Small intestine (tissue), 7 donors: Measurements from ENCODE around the gene GABRR3. TPM values are rescaled to one million over a fixed set of nuclear protein-coding genes. Genes with fewer than 3 reads are reported as not detected.

ENCODE experiments used
- DNase-seq, 2 donors: peaks; one replicate each; pipeline versions ENCODE4 v3.0.0 to v3.0.0-alpha.2; 2013
- FAIRE-seq: peaks from 2 replicates; lab custom pipeline; 2012; peaks lifted over from hg19 to GRCh38; lab: Jason Lieb, UNC
- H3K27ac ChIP-seq, 3 donors: one replicate each; pipeline ENCODE4 v1.5.1; 2013; ENCODE audit warnings: low read length in 2 of 3, mild to moderate bottlenecking in 2 of 3, control low read depth in 1 of 3, inconsistent platforms in 1 of 3, low read depth in 1 of 3, moderate library complexity in 1 of 3
- H3K27me3 ChIP-seq, 3 donors: one replicate each; pipeline ENCODE4 v1.6.1; 2013; ENCODE audit warnings: low read length in 3 of 3, inconsistent platforms in 1 of 3; ENCODE audit not compliant: control insufficient read depth in 3 of 3, insufficient read depth in 3 of 3
- H3K36me3 ChIP-seq, 3 donors: one replicate each; pipeline ENCODE4 v1.6.1; 2013; ENCODE audit warnings: low read length in 3 of 3, inconsistent platforms in 1 of 3, low read depth in 1 of 3, mild to moderate bottlenecking in 1 of 3, moderate library complexity in 1 of 3; ENCODE audit not compliant: control insufficient read depth in 3 of 3, insufficient read depth in 2 of 3
- H3K4me1 ChIP-seq, 3 donors: one replicate each; pipeline ENCODE4 v1.6.1; 2013; ENCODE audit warnings: low read length in 2 of 3, inconsistent platforms in 1 of 3, low read depth in 1 of 3, mild to moderate bottlenecking in 1 of 3, moderate library complexity in 1 of 3; ENCODE audit not compliant: control insufficient read depth in 3 of 3, insufficient read depth in 2 of 3
- H3K4me3 ChIP-seq, 3 donors: one replicate each; pipeline ENCODE4 v1.5.1; 2013; ENCODE audit warnings: low read length in 3 of 3, control low read depth in 1 of 3, inconsistent platforms in 1 of 3, low read depth in 1 of 3, mild to moderate bottlenecking in 1 of 3, moderate library complexity in 1 of 3
- H3K9me3 ChIP-seq, 2 donors: one replicate each; pipeline ENCODE4 v1.6.1; 2013; ENCODE audit warnings: low read depth in 1 of 2, low read length in 1 of 2; ENCODE audit not compliant: control insufficient read depth in 2 of 2, insufficient read depth in 1 of 2
- WGBS, 3 donors: extraction: QIAGEN DNeasy Blood & Tissue Kit; methylation state at CpG; one replicate each; pipeline ENCODE4 v1.1.7; 2013; 5-methylcytosine and 5-hydroxymethylcytosine counted together
- polyA plus RNA-seq, 4 donors: library from polyadenylated mRNA; stranded (reverse) in 3 of 4; unstranded in 1 of 4; fragments of 200-250 nt in 3 of 4; fragments of 120-200 nt in 1 of 4; gene quantifications; one replicate each; pipeline versions ENCODE4 v1.2.1 to v1.2.3, GENCODE V29; 2013
- donor health status: healthy with polysubstance abuse.
- donor health status: control.
- donor health status: control.
- donor health status: Bipolar disorder and iron deficiency.
- donor health status: healthy.

GABRR3 gene
- polyA plus RNA-seq, 4 donors = not detected

DNA sequence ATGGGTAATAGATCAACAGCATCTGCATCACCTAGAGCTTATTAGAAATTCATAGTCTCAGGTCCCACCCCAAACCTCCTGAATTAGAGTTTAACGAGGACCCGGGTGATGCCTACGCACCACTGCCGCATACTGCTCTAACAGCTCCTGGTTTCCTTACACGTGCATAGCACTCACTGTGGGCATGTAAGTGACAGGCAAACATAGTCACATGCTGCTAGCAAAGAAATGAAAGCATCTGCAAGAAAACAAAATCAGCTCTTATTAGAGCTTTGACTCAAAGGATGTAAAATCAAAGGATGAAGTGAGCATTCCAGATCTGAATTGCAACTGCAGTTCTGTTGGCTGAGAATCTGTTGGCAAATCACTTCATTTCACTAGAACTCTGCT lies 43.8 kb downstream of the GABRR3 start:
- DNase-seq = no peak
- Histone ChIP-seq H3K9me3 (no peaks in the 10 kb centered on the region), H3K27ac (no peak overlapping the region), H3K4me3 (no peak overlapping the region), H3K4me1 (no peaks in the 10 kb centered on the region), H3K36me3 (no peaks in the 10 kb centered on the region), H3K27me3 (no peaks in the 10 kb centered on the region)
- FAIRE-seq = no peak
- 57 to 65% (median 65%) methylated on average over 5 of the region's 5 CpGs for WGBS, 3 donors

DNA sequence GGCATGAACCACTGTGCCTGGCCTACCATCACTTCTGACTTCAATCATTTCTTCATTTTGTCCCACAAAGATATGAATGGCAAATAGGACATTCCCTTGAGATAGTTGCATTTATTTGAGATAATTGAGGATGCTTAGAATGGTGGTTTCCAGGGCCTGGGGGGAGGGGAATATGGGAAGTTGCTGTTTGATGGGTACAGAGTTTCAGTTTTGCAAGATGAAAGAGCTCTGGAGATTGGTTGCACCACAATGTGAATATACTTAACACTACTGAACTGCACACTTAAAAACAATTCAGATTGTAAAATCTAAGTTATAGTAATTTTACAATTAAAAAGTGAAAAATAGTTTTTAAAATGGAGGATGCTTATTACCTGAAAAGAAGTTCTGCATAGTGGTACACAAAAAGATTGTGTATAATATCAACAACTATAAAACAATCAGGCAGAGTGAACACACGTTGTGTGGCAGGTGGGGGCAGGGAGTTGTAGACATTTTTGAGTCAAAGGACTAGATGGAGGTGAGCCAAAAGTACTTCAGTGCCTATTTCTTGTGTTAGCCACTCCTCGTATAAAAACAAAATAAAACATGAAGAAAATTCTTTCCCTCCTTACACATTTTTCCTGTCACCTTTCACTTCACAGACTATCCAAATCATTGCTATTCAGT lies 44.4 kb downstream of the GABRR3 start:
- Histone ChIP-seq H3K9me3 (no peaks in the 10 kb centered on the region), H3K4me3 (no peak overlapping the region), H3K27me3 (no peaks in the 10 kb centered on the region), H3K4me1 (no peaks in the 10 kb centered on the region), H3K36me3 (no peaks in the 10 kb centered on the region), H3K27ac (no peak overlapping the region)
- FAIRE-seq (no peak), DNase-seq (no peak)
- WGBS, 3 donors = 15 to 37% (median 23%) methylated on average over 2 of the region's 2 CpGs

- Histone ChIP-seq H3K36me3 (no peaks in the 10 kb centered on the region), H3K27ac (no peak overlapping the region), H3K9me3 (no peaks in the 10 kb centered on the region), H3K27me3 (no peaks in the 10 kb centered on the region), H3K4me3 (no peak overlapping the region), H3K4me1 (no peaks in the 10 kb centered on the region)
- WGBS, 3 donors = 94 to 97% (median 96%) methylated on average over 3 of the region's 3 CpGs
- no peak for DNase-seq
- FAIRE-seq = no peak
Measured at GRCh38 chr3:97988784-97989568, 46.1 kb downstream of the GABRR3 start.

DNA sequence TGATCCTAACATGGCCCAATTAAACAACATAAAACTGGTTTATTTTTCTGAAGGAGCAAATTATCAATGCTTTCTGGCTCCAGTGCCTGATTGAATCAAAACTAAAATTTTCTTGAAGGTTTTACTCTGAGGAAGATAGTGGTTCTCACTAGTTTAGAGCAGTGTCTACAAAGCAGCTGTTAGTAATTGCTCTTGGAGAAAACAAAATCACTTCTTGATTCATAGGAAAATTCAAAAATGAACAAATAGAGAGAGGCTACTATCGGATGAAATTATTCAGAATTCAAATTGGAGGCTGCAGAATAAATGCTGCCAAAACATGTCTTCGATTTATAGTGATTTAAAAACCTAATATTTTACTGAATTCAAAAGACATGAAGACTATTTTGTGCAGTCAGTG lies 47.8 kb downstream of the GABRR3 start:
- Histone ChIP-seq H3K4me1 (no peaks in the 10 kb centered on the region), H3K27me3 (no peaks in the 10 kb centered on the region), H3K27ac (no peak overlapping the region), H3K4me3 (no peak overlapping the region), H3K36me3 (no peaks in the 10 kb centered on the region), H3K9me3 (no peaks in the 10 kb centered on the region)
- DNase-seq (no peak), FAIRE-seq (no peak)
- 83 to 93% (median 86%) methylated on average over 2 of the region's 2 CpGs for WGBS, 3 donors

GRCh38 chr3:97983933-97984491 lies 51.1 kb downstream of the GABRR3 start:
- WGBS, 3 donors = 50 to 72% (median 68%) methylated on average over 2 of the region's 2 CpGs
- Histone ChIP-seq H3K36me3 (no peaks in the 10 kb centered on the region), H3K9me3 (no peaks in the 10 kb centered on the region), H3K4me3 (no peak overlapping the region), H3K27ac (no peak overlapping the region), H3K27me3 (no peaks in the 10 kb centered on the region), H3K4me1 (no peaks in the 10 kb centered on the region)
- DNase-seq (no peak), FAIRE-seq (no peak)

- WGBS, 3 donors = 50 to 64% (median 63%) methylated on average over 3 of the region's 3 CpGs
- no peaks in the 10 kb centered on the region for H3K9me3 ChIP-seq
- no peak overlapping the region for H3K27ac ChIP-seq
- H3K27me3 ChIP-seq = no peaks in the 10 kb centered on the region
- FAIRE-seq = no peak
- no peak for DNase-seq
- H3K36me3 ChIP-seq = no peaks in the 10 kb centered on the region
- no peaks in the 10 kb centered on the region for H3K4me1 ChIP-seq
- no peak overlapping the region for H3K4me3 ChIP-seq
Measured at GRCh38 chr3:97981886-97982285, 53.2 kb downstream of the GABRR3 start.

DNA sequence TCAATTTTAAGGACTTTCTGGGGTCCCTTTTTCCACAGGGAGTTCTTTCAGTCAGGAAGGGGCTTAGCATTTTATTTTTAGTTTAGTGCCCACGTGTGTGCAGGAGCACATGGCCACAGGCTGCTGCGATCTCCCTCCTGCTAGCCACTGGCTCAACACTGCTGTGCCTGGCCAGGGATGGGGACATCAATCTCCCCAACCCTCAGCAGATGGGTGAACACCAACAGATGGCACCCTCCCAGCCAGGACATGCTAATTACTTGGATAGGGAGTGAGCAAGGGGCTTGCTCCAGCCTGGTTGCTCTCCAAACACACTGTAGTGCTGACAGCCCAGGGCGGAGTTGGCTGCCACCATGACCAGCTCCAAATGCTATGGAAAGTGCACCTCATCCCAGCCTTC lies 55.5 kb downstream of the GABRR3 start:
- WGBS, 3 donors = 83 to 88% (median 87%) methylated on average over 3 of the region's 3 CpGs
- Histone ChIP-seq H3K9me3 (no peaks in the 10 kb centered on the region), H3K27me3 (no peaks in the 10 kb centered on the region), H3K4me1 (no peaks in the 10 kb centered on the region), H3K36me3 (no peaks in the 10 kb centered on the region), H3K27ac (no peak overlapping the region), H3K4me3 (no peak overlapping the region)
- DNase-seq (no peak), FAIRE-seq (no peak)

DNA sequence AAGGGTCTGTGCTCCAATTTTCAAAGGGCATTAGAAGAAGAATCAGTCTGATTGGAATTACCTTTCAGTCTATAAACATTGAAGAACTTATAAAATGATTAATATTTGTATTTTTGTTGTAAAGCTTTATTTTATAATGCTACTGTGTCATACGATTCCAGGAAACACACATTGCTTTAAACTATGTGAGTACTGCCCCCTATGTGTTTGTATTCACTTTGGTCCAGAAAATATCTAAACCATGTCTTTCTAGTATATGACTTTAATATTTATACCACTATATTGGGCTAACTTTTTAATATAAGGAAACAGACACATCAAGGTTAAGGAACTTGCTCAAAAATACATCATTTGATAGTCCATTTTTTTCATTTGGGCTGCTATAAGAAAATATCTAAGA lies 59.6 kb downstream of the GABRR3 start:
- WGBS, 3 donors = 63 to 92% (median 73%) methylated on average over 1 of the region's 1 CpG
- FAIRE-seq (no peak), DNase-seq (no peak)
- Histone ChIP-seq H3K36me3 (no peaks in the 10 kb centered on the region), H3K9me3 (no peaks in the 10 kb centered on the region), H3K4me3 (no peak overlapping the region), H3K4me1 (peaks cover 0 to 15% (median 4%) of the 10 kb centered on the region in 3 donors), H3K27ac (no peak overlapping the region), H3K27me3 (no peaks in the 10 kb centered on the region)
